IMR-90 (cell line): Measurements from ENCODE around the gene GMCL2. TPM values are rescaled to one million over a fixed set of nuclear protein-coding genes. Genes with fewer than 3 reads are reported as not detected.

Experiments used
- ATAC-seq: fragments of 200-7000 bp; cut with Tn5 transposase; 2 replicates; pipeline ENCODE4 v1.9.1; 2020; ENCODE audit warnings: low read depth, mild to moderate bottlenecking, moderate library complexity
- BruUV-seq: library from RNA; stranded (reverse); fragments of 400-500 nt; replicated peaks from 2 replicates; lab custom pipeline; 2021; lab: Mats Ljungman, UMichigan
- CTCF ChIA-PET: fragments of 300-600 bp; formaldehyde crosslinking; extraction: SDS; loops from one replicate; lab custom pipeline; 2021; ENCODE audit warnings: antibody characterized with exemption; lab: Yijun Ruan, JAX
- POLR2A ChIA-PET: fragments of 300-600 bp; sonication (Branson Sonifier 250); formaldehyde crosslinking; loops from one replicate; lab custom pipeline; 2022; ENCODE audit warnings: antibody characterized with exemption; ENCODE audit not compliant: unreplicated experiment; lab: Charles Lee
- DNase-seq: peaks from one replicate; pipeline ENCODE4 v3.0.0; 2013
- H2AFZ ChIP-seq: replicated peaks from 2 replicates; pipeline ENCODE3; 2013; ENCODE audit warnings: low read length, mild to moderate bottlenecking; ENCODE audit not compliant: poor library complexity
- H2AK5ac ChIP-seq: 2 replicates; pipeline ENCODE4 v1.6.1; 2013; ENCODE audit warnings: low read depth, low read length, inconsistent platforms
- H2AK9ac ChIP-seq: replicated peaks from 2 replicates; pipeline ENCODE3; 2013; ENCODE audit warnings: mild to moderate bottlenecking, low read depth, low read length, moderate library complexity; ENCODE audit not compliant: poor library complexity
- H2BK120ac ChIP-seq: 2 replicates; pipeline ENCODE4 v1.6.1; 2013; ENCODE audit warnings: low read depth, low read length, inconsistent platforms
- H2BK15ac ChIP-seq: 3 replicates; pipeline ENCODE4 v1.6.1; 2013; ENCODE audit warnings: low read depth, low read length, inconsistent platforms
- H2BK20ac ChIP-seq: 2 replicates; pipeline ENCODE4 v1.6.1; 2013; ENCODE audit warnings: low read depth, mild to moderate bottlenecking, inconsistent platforms, low read length, moderate library complexity
- H2BK5ac ChIP-seq: 2 replicates; pipeline ENCODE4 v1.6.1; 2013; ENCODE audit warnings: mild to moderate bottlenecking, low read depth, low read length, inconsistent platforms; ENCODE audit not compliant: poor library complexity, severe bottlenecking
- H3K14ac ChIP-seq: replicated peaks from 2 replicates; pipeline ENCODE4 v1.6.1; 2013; ENCODE audit warnings: low read depth, low read length, inconsistent platforms
- H3K18ac ChIP-seq: 2 replicates; pipeline ENCODE4 v1.6.1; 2013; ENCODE audit warnings: low read depth, low read length, control low read depth
- H3K23ac ChIP-seq: 2 replicates; pipeline ENCODE4 v1.6.1; 2013; ENCODE audit warnings: low read depth, low read length, inconsistent platforms
- H3K27ac ChIP-seq: 2 replicates; pipeline ENCODE4 v1.5.1; 2013; ENCODE audit warnings: mild to moderate bottlenecking, control low read depth, low read length; ENCODE audit not compliant: insufficient read depth
- H3K27me3 ChIP-seq: 2 replicates; pipeline ENCODE4 v1.6.1; 2013; ENCODE audit warnings: low read length; ENCODE audit not compliant: control insufficient read depth, insufficient read depth
- H3K36me3 ChIP-seq: 2 replicates; pipeline ENCODE4 v1.6.1; 2013; ENCODE audit warnings: low read length, mixed read lengths; ENCODE audit not compliant: control insufficient read depth, insufficient read depth
- H3K4ac ChIP-seq: 2 replicates; pipeline ENCODE4 v1.6.1; 2013; ENCODE audit warnings: low read depth, low read length, inconsistent platforms
- H3K4me1 ChIP-seq: 2 replicates; pipeline ENCODE4 v1.6.1; 2013; ENCODE audit warnings: low read length, mixed read lengths; ENCODE audit not compliant: control insufficient read depth, insufficient read depth
- H3K4me2 ChIP-seq: 2 replicates; pipeline ENCODE4 v1.6.1; 2013; ENCODE audit warnings: low read depth, mild to moderate bottlenecking, control low read depth, low read length, moderate library complexity
- H3K4me3 ChIP-seq: 2 replicates; pipeline ENCODE4 v1.5.1; 2013; ENCODE audit warnings: low read depth, mild to moderate bottlenecking, control low read depth, low read length, moderate library complexity; ENCODE audit not compliant: insufficient read depth
- H3K56ac ChIP-seq: 2 replicates; pipeline ENCODE4 v1.6.1; 2013; ENCODE audit warnings: low read length, inconsistent platforms; ENCODE audit not compliant: insufficient read depth; ENCODE audit errors: extremely low read depth
- H3K79me1 ChIP-seq, 2 experiments: 2 replicates each; pipeline ENCODE4 v1.6.1; 2013; ENCODE audit warnings: low read length in 2 of 2, inconsistent platforms in 1 of 2, low read depth in 1 of 2
- H3K9ac ChIP-seq: 2 replicates; pipeline ENCODE4 v1.6.1; 2013; ENCODE audit warnings: low read depth, low read length, control low read depth
- H3K9me1 ChIP-seq: 2 replicates; pipeline ENCODE4 v1.6.1; 2013; ENCODE audit warnings: low read length, inconsistent platforms; ENCODE audit not compliant: insufficient read depth
- H3K9me3 ChIP-seq: 2 replicates; pipeline ENCODE4 v1.6.1; 2013; ENCODE audit warnings: low read length; ENCODE audit not compliant: control insufficient read depth, insufficient read depth
- H4K20me1 ChIP-seq: 2 replicates; pipeline ENCODE4 v1.6.1; 2013; ENCODE audit warnings: low read length, inconsistent platforms; ENCODE audit not compliant: insufficient read depth
- H4K5ac ChIP-seq: 2 replicates; pipeline ENCODE4 v1.6.1; 2013; ENCODE audit warnings: mild to moderate bottlenecking, low read depth, low read length, control low read depth
- H4K8ac ChIP-seq, 2 experiments: 2 replicates each; pipeline ENCODE4 v1.6.1; 2013; ENCODE audit warnings: low read depth in 2 of 2, low read length in 2 of 2, control low read depth in 1 of 2, inconsistent platforms in 1 of 2
- H4K91ac ChIP-seq: 2 replicates; pipeline ENCODE4 v1.6.1; 2013; ENCODE audit warnings: low read depth, low read length, inconsistent platforms; ENCODE audit not compliant: insufficient read depth
- MXI1 ChIP-seq: IDR thresholded peaks from 2 replicates; pipeline ENCODE4 v1.6.1; 2012; ENCODE audit warnings: low read depth, mild to moderate bottlenecking, low read length, moderate library complexity, borderline replicate concordance
- POLR2A ChIP-seq: IDR thresholded peaks from 2 replicates; pipeline ENCODE4 v1.6.1; 2012; ENCODE audit warnings: mild to moderate bottlenecking, low read depth, low read length
- SMC3 ChIP-seq: fragments of 150-350 bp; IDR thresholded peaks from 2 replicates; pipeline ENCODE4 v1.6.1; 2016; ENCODE audit warnings: low read depth, mild to moderate bottlenecking, antibody characterized with exemption, low read length, moderate library complexity
- WGBS, 2 experiments: methylation state at CpG; one replicate each; pipeline versions ENCODE4 v1.1.5 to v1.1.7; 2013; ENCODE audit warnings: missing lambda C conversion rate in 2 of 2; ENCODE audit not compliant: insufficient read length in 1 of 2; ENCODE audit errors: extremely low coverage in 2 of 2; 5-methylcytosine and 5-hydroxymethylcytosine counted together
- dilution Hi-C: fragments of 300-500 bp; cut with HindIII; formaldehyde crosslinking; loops from one replicate; pipeline ENCODE4 v1.14.3; 2018; ENCODE audit warnings: low sequenced_read_pairs; ENCODE audit not compliant: unreplicated experiment
- in situ Hi-C: fragments of 300-500 bp; cut with MboI; formaldehyde crosslinking; loops from 3 replicates; pipeline ENCODE4 v1.14.3; 2019; ENCODE audit warnings: low sequenced_read_pairs, inconsistent platforms, mixed read lengths
- intact Hi-C: fragments of 100-400 bp; cut with micrococcal nuclease; formaldehyde crosslinking; loops from 2 replicates; pipeline ENCODE4 v1.10.0; 2022
- polyA plus RNA-seq, 3 experiments: library from polyadenylated mRNA; depleted of rRNA; stranded (reverse); fragments of >200 nt; gene quantifications; 2 replicates each; pipeline ENCODE4 v1.2.3, GENCODE V29; 2012; ENCODE audit warnings: low replicate concordance in 1 of 3
- total RNA-seq: library from RNA; depleted of rRNA; stranded (reverse); fragments of >200 nt; gene quantifications from 2 replicates; pipeline ENCODE4 v1.2.3, GENCODE V29; 2012

Gene GMCL2
- total and polyA plus RNA-seq, 2 of the 4 experiments (the other 2 are of a cell fraction), result not detected

DNA sequence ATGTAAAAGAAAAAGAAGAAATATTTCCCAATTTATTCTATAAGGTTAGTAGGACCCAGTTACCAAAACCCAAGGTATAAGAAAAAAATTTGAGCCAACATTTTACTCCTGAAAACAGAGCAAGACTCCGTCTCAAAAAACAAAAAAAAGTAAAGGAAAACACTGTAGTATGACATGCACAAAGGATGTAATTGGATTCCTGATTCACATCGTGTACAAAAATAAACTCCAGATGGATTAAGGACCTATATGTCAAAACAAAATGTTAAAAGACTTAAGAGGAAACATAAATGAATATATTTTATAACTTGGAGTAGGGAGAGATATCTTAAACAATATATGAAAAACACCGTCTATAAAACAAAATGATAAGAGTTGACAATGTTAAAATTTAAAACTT lies 31.7 kb upstream of the GMCL2 start:
- no peak for TF ChIP-seq MXI1
- no peak for TF ChIP-seq POLR2A
- TF ChIP-seq SMC3, result no peak
- Histone ChIP-seq H3K56ac (no peak overlapping the region), H2AK5ac (no peak overlapping the region), H3K14ac (no peak overlapping the region), H4K91ac (no peak overlapping the region), H3K4me1 (no peaks in the 10 kb centered on the region), H2AFZ (no peak overlapping the region), H4K8ac (no peak overlapping the region), H3K4ac (no peak overlapping the region), H3K4me2 (no peak overlapping the region), H4K5ac (no peak overlapping the region), H2AK9ac (no peak overlapping the region), H3K23ac (no peak overlapping the region), H3K18ac (no peak overlapping the region), H3K4me3 (no peak overlapping the region), H2BK120ac (no peak overlapping the region), H3K9ac (no peak overlapping the region), H3K27ac (no peak overlapping the region), H3K79me1 (peaks cover 8 to 41% of the 10 kb centered on the region in 2 experiments; a peak in 3 of 4 replicates), H3K36me3 (peaks cover 45% of the 10 kb centered on the region), H2BK20ac (no peak overlapping the region), H3K27me3 (no peaks in the 10 kb centered on the region), H4K20me1 (peaks cover 17% of the 10 kb centered on the region), H3K9me3 (no peaks in the 10 kb centered on the region), H3K9me1 (peaks cover 11% of the 10 kb centered on the region), H2BK15ac (no peak overlapping the region), H2BK5ac (no peak overlapping the region)
- DNase-seq, result peak; percentile 38
- WGBS, 2 experiments, result no CpG with 5 or more reads among the region's 3 CpGs
- POLR2A ChIA-PET, result no interaction called here
- ATAC-seq, result no peak
- in situ Hi-C loops (no loop called here), intact Hi-C loops (no loop called here), dilution Hi-C loops (no loop called here)
- no TSS peak for BruUV-seq
- CTCF ChIA-PET, result no interaction called here
